PC-3 (cell line): Measurements from ENCODE around the gene OR51I2. TPM values are rescaled to one million over a fixed set of nuclear protein-coding genes. Genes with fewer than 3 reads are reported as not detected.

ENCODE experiments used
- ATAC-seq: fragments of 200-7000 bp; cut with Tn5 transposase; 2 replicates; pipeline ENCODE4 v1.9.1; 2020; ENCODE audit warnings: mild to moderate bottlenecking, moderate library complexity
- BruUV-seq: library from RNA; stranded (reverse); fragments of 400-500 nt; replicated peaks from 2 replicates; lab custom pipeline; 2021; lab: Mats Ljungman, UMichigan
- CTCF ChIA-PET: fragments of 300-600 bp; sonication (Branson Sonifier 250); formaldehyde crosslinking; loops from one replicate; lab custom pipeline; 2022; ENCODE audit warnings: antibody characterized with exemption; lab: Charles Lee
- POLR2A ChIA-PET: fragments of 300-600 bp; sonication (Branson Sonifier 250); formaldehyde crosslinking; loops from one replicate; lab custom pipeline; 2022; ENCODE audit warnings: antibody characterized with exemption; ENCODE audit not compliant: unreplicated experiment; lab: Charles Lee
- DNase-seq: peaks from one replicate; pipeline ENCODE4 v3.0.0-alpha.2; 2015
- H2AFZ ChIP-seq: fragments of 300-600 bp; sonication (generic); 2 replicates; pipeline ENCODE4 v1.6.0; 2016; ENCODE audit warnings: antibody characterized with exemption, low read length
- H3F3A ChIP-seq: fragments of 300-600 bp; sonication (generic); one replicate; pipeline ENCODE4 v1.6.0; 2017; ENCODE audit warnings: antibody characterized with exemption, low read length, control low read depth, mild to moderate bottlenecking; ENCODE audit not compliant: unreplicated experiment
- H3K27ac ChIP-seq: fragments of 300-600 bp; sonication (generic); 2 replicates; pipeline ENCODE4 v1.5.1; 2016; ENCODE audit warnings: mild to moderate bottlenecking, low read length
- H3K27me3 ChIP-seq: fragments of 300-600 bp; sonication (generic); 2 replicates; pipeline ENCODE4 v1.6.1; 2016; ENCODE audit warnings: low read length, mixed read lengths
- H3K36me3 ChIP-seq: fragments of 300-600 bp; sonication (generic); 2 replicates; pipeline ENCODE4 v1.6.1; 2016; ENCODE audit warnings: low read depth, mixed run types, low read length, mixed read lengths
- H3K4me1 ChIP-seq: fragments of 300-600 bp; sonication (generic); 2 replicates; pipeline ENCODE4 v1.5.1; 2016; ENCODE audit warnings: low read length; ENCODE audit not compliant: insufficient read depth
- H3K4me2 ChIP-seq: fragments of 300-600 bp; sonication (generic); 2 replicates; pipeline ENCODE4 v1.6.0; 2016; ENCODE audit warnings: low read length
- H3K4me3 ChIP-seq: fragments of 300-600 bp; sonication (generic); 2 replicates; pipeline ENCODE4 v1.5.1; 2016; ENCODE audit warnings: mild to moderate bottlenecking, low read length, mixed read lengths
- H3K79me2 ChIP-seq: fragments of 300-600 bp; sonication (generic); 2 replicates; pipeline ENCODE4 v1.6.1; 2017; ENCODE audit warnings: low read length, mixed read lengths
- H3K9ac ChIP-seq: fragments of 300-600 bp; sonication (generic); 2 replicates; pipeline ENCODE4 v1.6.0; 2016; ENCODE audit warnings: mild to moderate bottlenecking, low read length
- H3K9me2 ChIP-seq: fragments of 300-600 bp; sonication (generic); replicated peaks from 2 replicates; pipeline ENCODE4 v1.6.1; 2016; ENCODE audit warnings: mixed run types, low read length, mixed read lengths
- H3K9me3 ChIP-seq: fragments of 300-600 bp; sonication (generic); 2 replicates; pipeline ENCODE4 v1.6.1; 2016; ENCODE audit warnings: low read length, mixed read lengths
- H4K20me1 ChIP-seq: fragments of 300-600 bp; sonication (generic); 2 replicates; pipeline ENCODE4 v1.6.1; 2016; ENCODE audit warnings: low read length, mixed read lengths
- EZH2 ChIP-seq: fragments of 300-600 bp; sonication (generic); IDR thresholded peaks from one replicate; pipeline ENCODE4 v1.6.1; 2017; ENCODE audit warnings: antibody characterized with exemption, mild to moderate bottlenecking, low read length; ENCODE audit not compliant: unreplicated experiment
- EZH2phosphoT487 ChIP-seq: fragments of 300-600 bp; sonication (generic); IDR thresholded peaks from 2 replicates; pipeline ENCODE4 v1.6.1; 2018; ENCODE audit warnings: mild to moderate bottlenecking, antibody characterized with exemption, low read length, borderline replicate concordance
- intact Hi-C: fragments of 100-400 bp; cut with micrococcal nuclease; formaldehyde crosslinking; loops from 2 replicates; pipeline ENCODE4 v1.9.0; 2023
- total RNA-seq: library from RNA; depleted of rRNA; stranded (reverse); fragments of >200 nt; gene quantifications from 2 replicates; pipeline ENCODE4 v1.2.3, GENCODE V29; 2014; rRNA removed
- TF ChIP-seq, protein P1 (sequence below): fragments of 300-600 bp; sonication (generic); conservative IDR thresholded peaks from 2 replicates; pipeline ENCODE4 v1.5.1; 2017; ENCODE audit warnings: antibody characterized with exemption, low read depth, mild to moderate bottlenecking, low read length

OR51I2 gene
- total RNA-seq, 1 experiment from 2014 or later, result not detected

- H3K9me2 ChIP-seq, result no peaks in the 10 kb centered on the region
- H3K4me2 ChIP-seq, result no peak overlapping the region
- H3K36me3 ChIP-seq, result no peaks in the 10 kb centered on the region
- CTCF ChIA-PET, result no interaction called here
- H4K20me1 ChIP-seq, result no peaks in the 10 kb centered on the region
- intact Hi-C loops, result no loop called here
- ATAC-seq, result no peak
- H3F3A ChIP-seq, result no peaks in the 10 kb centered on the region
- no peaks in the 10 kb centered on the region for H3K79me2 ChIP-seq
- H3K9me3 ChIP-seq, result no peaks in the 10 kb centered on the region
- H2AFZ ChIP-seq, result no peak overlapping the region
- POLR2A ChIA-PET, result no interaction called here
- BruUV-seq, result no TSS peak
- no peak for TF ChIP-seq EZH2
- TF ChIP-seq EZH2phosphoT487, result no peak
- TF ChIP-seq, protein P1, sequence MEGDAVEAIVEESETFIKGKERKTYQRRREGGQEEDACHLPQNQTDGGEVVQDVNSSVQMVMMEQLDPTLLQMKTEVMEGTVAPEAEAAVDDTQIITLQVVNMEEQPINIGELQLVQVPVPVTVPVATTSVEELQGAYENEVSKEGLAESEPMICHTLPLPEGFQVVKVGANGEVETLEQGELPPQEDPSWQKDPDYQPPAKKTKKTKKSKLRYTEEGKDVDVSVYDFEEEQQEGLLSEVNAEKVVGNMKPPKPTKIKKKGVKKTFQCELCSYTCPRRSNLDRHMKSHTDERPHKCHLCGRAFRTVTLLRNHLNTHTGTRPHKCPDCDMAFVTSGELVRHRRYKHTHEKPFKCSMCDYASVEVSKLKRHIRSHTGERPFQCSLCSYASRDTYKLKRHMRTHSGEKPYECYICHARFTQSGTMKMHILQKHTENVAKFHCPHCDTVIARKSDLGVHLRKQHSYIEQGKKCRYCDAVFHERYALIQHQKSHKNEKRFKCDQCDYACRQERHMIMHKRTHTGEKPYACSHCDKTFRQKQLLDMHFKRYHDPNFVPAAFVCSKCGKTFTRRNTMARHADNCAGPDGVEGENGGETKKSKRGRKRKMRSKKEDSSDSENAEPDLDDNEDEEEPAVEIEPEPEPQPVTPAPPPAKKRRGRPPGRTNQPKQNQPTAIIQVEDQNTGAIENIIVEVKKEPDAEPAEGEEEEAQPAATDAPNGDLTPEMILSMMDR, result no peak
- peaks cover 26% of the 10 kb centered on the region; the same call in 1 of the 2 replicates for H3K27me3 ChIP-seq
- H3K4me3 ChIP-seq, result no peak overlapping the region
- H3K4me1 ChIP-seq, result no peaks in the 10 kb centered on the region
- DNase-seq, result no peak
- no peak overlapping the region for H3K27ac ChIP-seq
- H3K9ac ChIP-seq, result no peak overlapping the region
Observed at GRCh38 chr11:5500393-5500801, 51.3 kb downstream of the OR51I2 start.

GRCh38 chr11:5504403-5504921, 55.3 kb downstream of the OR51I2 start:
- Histone ChIP-seq H3K4me1 (no peaks in the 10 kb centered on the region), H3K9me2 (no peaks in the 10 kb centered on the region), H3F3A (no peaks in the 10 kb centered on the region), H3K79me2 (no peaks in the 10 kb centered on the region), H3K9me3 (no peaks in the 10 kb centered on the region), H3K4me3 (no peak overlapping the region), H3K4me2 (no peak overlapping the region), H3K36me3 (no peaks in the 10 kb centered on the region), H3K27me3 (peaks cover 26% of the 10 kb centered on the region; the same call in 1 of the 2 replicates), H4K20me1 (no peaks in the 10 kb centered on the region), H3K9ac (no peak overlapping the region), H2AFZ (no peak overlapping the region), H3K27ac (no peak overlapping the region)
- DNase-seq, result no peak
- BruUV-seq, result no TSS peak
- ATAC-seq, result no peak
- no peak for TF ChIP-seq EZH2phosphoT487
- CTCF ChIA-PET, result no interaction called here
- POLR2A ChIA-PET, result no interaction called here
- intact Hi-C loops, result no loop called here

DNA sequence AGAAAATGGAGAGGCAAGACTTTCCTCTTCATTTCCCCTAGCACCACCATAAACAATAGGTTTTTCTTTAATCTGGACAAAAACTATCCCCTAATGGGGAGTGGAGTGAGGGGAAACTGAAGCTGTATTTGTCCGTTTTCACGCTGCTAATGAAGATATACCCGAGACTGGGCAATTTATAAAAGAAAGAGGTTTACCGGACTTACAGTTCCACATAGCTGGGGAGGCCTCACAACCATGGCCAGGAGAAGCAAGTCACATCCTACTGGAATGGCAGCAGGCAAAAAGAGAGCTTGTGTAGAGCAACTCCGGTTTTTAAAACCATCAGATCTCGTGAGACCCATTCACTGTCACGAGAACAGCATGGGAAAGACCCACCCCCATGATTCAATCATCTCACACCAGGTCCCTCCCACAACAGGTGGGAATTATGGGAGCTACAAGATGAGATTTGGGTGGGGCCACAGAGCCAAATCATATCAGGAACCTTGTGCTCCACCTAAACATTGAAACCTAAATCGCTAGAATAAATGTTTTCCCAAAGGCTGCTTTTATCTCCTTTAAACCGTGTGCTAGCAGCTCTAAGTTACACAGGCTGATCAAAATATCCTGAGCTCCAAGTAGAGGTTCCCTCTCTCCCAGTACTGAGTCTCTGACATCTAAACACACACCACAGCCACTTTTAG, 56.4 kb downstream of the OR51I2 start:
- no peak for TF ChIP-seq EZH2
- TF ChIP-seq, protein P1, result no peak
- no peak for TF ChIP-seq EZH2phosphoT487
- no peaks in the 10 kb centered on the region for H3K36me3 ChIP-seq
- intact Hi-C loops, result no loop called here
- ATAC-seq (no peak), DNase-seq (no peak)
- peaks cover 23% of the 10 kb centered on the region; the same call in 1 of the 2 replicates for H3K27me3 ChIP-seq
- H3K9ac ChIP-seq, result no peak overlapping the region
- no peaks in the 10 kb centered on the region for H3K79me2 ChIP-seq
- ChIA-PET CTCF (no interaction called here), POLR2A (no interaction called here)
- H4K20me1 ChIP-seq, result no peaks in the 10 kb centered on the region
- H3F3A ChIP-seq, result no peaks in the 10 kb centered on the region
- no peak overlapping the region for H2AFZ ChIP-seq
- no peak overlapping the region for H3K27ac ChIP-seq
- no peaks in the 10 kb centered on the region for H3K9me2 ChIP-seq
- no TSS peak for BruUV-seq
- H3K4me1 ChIP-seq, result no peaks in the 10 kb centered on the region
- H3K4me2 ChIP-seq, result no peak overlapping the region
- no peak overlapping the region for H3K4me3 ChIP-seq
- no peaks in the 10 kb centered on the region for H3K9me3 ChIP-seq

Other genes starting within 250 kb of the OR51I2 start
- not detected in 2 replicates for gene OR51V1, start 248.6 kb upstream of the OR51I2 start, total RNA-seq
- gene HBB, start 222.3 kb upstream of the OR51I2 start, total RNA-seq, result not detected in 2 replicates
- gene HBD, start 214.8 kb upstream of the OR51I2 start, total RNA-seq, result not detected in 2 replicates
- not detected in 2 replicates for gene HBG1, start 199.5 kb upstream of the OR51I2 start, total RNA-seq
- not detected in 2 replicates for gene HBG2, start 194.5 kb upstream of the OR51I2 start, total RNA-seq
- gene HBE1, start 179.4 kb upstream of the OR51I2 start, total RNA-seq, result 0.35 and 0.62 TPM in 2 replicates
- gene OR51B4, start 147.4 kb upstream of the OR51I2 start, total RNA-seq, result 0.11 TPM in 1 of 2 replicates, not detected in the other
- gene OR51B2, start 125.0 kb upstream of the OR51I2 start, total RNA-seq, result 0.11 TPM in 1 of 2 replicates, not detected in the other
- gene OR51B5, start 105.8 kb upstream of the OR51I2 start, total RNA-seq, result 0.63 and 1.7 TPM in 2 replicates
- not detected in 2 replicates for gene OR51B6, start 97.8 kb upstream of the OR51I2 start, total RNA-seq
- gene OR51M1, start 65.5 kb upstream of the OR51I2 start, total RNA-seq, result not detected in 2 replicates
- not detected in 2 replicates for gene OR51Q1, start 27.2 kb upstream of the OR51I2 start, total RNA-seq
- gene OR51I1, start 7.8 kb upstream of the OR51I2 start, total RNA-seq, result not detected in 2 replicates
- not detected in 2 replicates for gene OR52D1, start 39.4 kb downstream of the OR51I2 start, total RNA-seq
- gene UBQLN3, start 60.6 kb downstream of the OR51I2 start, total RNA-seq, result not detected in 2 replicates
- not detected in 2 replicates for gene UBQLNL, start 67.4 kb downstream of the OR51I2 start, total RNA-seq
- gene OR52H1, start 99.2 kb downstream of the OR51I2 start, total RNA-seq, result not detected in 2 replicates
- not detected in 2 replicates for gene OR52B6, start 131.6 kb downstream of the OR51I2 start, total RNA-seq
- gene TRIM6, start 147.3 kb downstream of the OR51I2 start, total RNA-seq, result 10.1 and 12.6 TPM in 2 replicates
- gene TRIM34, start 175.7 kb downstream of the OR51I2 start, total RNA-seq, result 1.3 and 1.6 TPM in 2 replicates
- gene TRIM5, start 235.8 kb downstream of the OR51I2 start, total RNA-seq, result 16.1 and 18.6 TPM in 2 replicates
- not detected in 2 replicates for gene TRIM22, start 240.5 kb downstream of the OR51I2 start, total RNA-seq